HAP-1 (cell line): Measurements from ENCODE around the gene ANKRD35.
"Not testable (repeated sequence)": the region's sequence is repeated elsewhere in the genome, so short reads cannot be mapped to it uniquely, and the experiment has no call there.

Experiments used
- DNase-seq, 2 experiments: peaks; one replicate each; pipeline ENCODE4 v3.0.0-alpha.2; 2016 to 2020; ENCODE audit warnings: low spot score in 2 of 2
- H3K27me3 ChIP-seq: fragments of 250-450 bp; sonication (Bioruptor Pico); 2 replicates; pipeline ENCODE4 v1.5.1; 2020; ENCODE audit warnings: low read depth, mild to moderate bottlenecking, moderate library complexity
- H3K36me3 ChIP-seq: fragments of 250-450 bp; sonication (Bioruptor Pico); replicated peaks from 2 replicates; pipeline ENCODE4 v1.5.1; 2020; ENCODE audit warnings: mild to moderate bottlenecking
- H3K4me1 ChIP-seq: fragments of 250-450 bp; sonication (Bioruptor Pico); 2 replicates; pipeline ENCODE4 v1.5.1; 2020; ENCODE audit warnings: mild to moderate bottlenecking
- H3K4me3 ChIP-seq: fragments of 250-450 bp; sonication (Bioruptor Pico); 2 replicates; pipeline ENCODE4 v1.5.1; 2020; ENCODE audit warnings: mild to moderate bottlenecking, moderate library complexity
- H3K9me3 ChIP-seq: fragments of 250-450 bp; sonication (Bioruptor Pico); 2 replicates; pipeline ENCODE4 v1.5.1; 2020; ENCODE audit warnings: mild to moderate bottlenecking, moderate library complexity
- in situ Hi-C: fragments of 300-500 bp; cut with MboI; formaldehyde crosslinking; loops from 3 replicates; pipeline ENCODE4 v1.14.3; 2020; ENCODE audit warnings: low sequenced_read_pairs, inconsistent platforms, mixed read lengths

The ANKRD35 gene

GRCh38 chr1:145828367-145829026 lies 57.2 kb downstream of the ANKRD35 start:
- no peak for DNase-seq
- Histone ChIP-seq H3K4me3 (no peak overlapping the region), H3K9me3 (no peaks in the 10 kb centered on the region), H3K4me1 (peaks cover 4% of the 10 kb centered on the region; the same call in 1 of the 2 replicates), H3K27me3 (no peaks in the 10 kb centered on the region), H3K36me3 (peaks cover 71% of the 10 kb centered on the region)
- in situ Hi-C loops, result no loop called here

- Histone ChIP-seq H3K27me3 (no peaks in the 10 kb centered on the region), H3K4me3 (no peak overlapping the region), H3K4me1 (peaks cover 4% of the 10 kb centered on the region; the same call in 1 of the 2 replicates), H3K36me3 (peaks cover 65% of the 10 kb centered on the region), H3K9me3 (no peaks in the 10 kb centered on the region)
- DNase-seq, result no peak
- in situ Hi-C loops, result no loop called here
Measured at GRCh38 chr1:145827966-145828365, 57.7 kb downstream of the ANKRD35 start.

DNA sequence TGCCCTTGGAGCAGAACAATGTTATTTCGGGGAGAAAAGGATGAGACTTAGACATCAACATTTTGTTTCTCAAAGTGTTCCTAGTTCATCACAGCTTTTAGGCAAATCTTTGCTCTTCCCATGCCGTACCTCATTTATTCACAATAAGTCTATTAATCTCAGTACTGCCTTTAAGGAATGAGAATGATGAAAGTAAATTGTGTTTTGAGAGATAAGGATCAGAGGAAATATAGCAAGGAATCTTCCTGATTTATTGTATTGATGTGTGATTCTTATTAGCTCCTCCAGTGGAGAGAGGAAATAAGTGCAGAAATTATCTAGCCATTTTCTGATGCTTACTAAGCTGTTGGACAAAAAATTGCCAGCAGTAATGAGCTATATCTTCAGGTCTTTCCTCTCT lies 59.6 kb downstream of the ANKRD35 start:
- Histone ChIP-seq H3K36me3 (peaks cover 50% of the 10 kb centered on the region), H3K27me3 (no peaks in the 10 kb centered on the region), H3K9me3 (no peaks in the 10 kb centered on the region), H3K4me3 (no peak overlapping the region), H3K4me1 (peaks cover 4% of the 10 kb centered on the region; the same call in 1 of the 2 replicates)
- in situ Hi-C loops, result no loop called here
- no peak for DNase-seq

GRCh38 chr1:145824499-145824842 lies 61.2 kb downstream of the ANKRD35 start:
- Histone ChIP-seq H3K36me3 (peaks cover 35% of the 10 kb centered on the region), H3K4me3 (peak overlapping the region; percentile 78), H3K9me3 (no peaks in the 10 kb centered on the region), H3K27me3 (no peaks in the 10 kb centered on the region), H3K4me1 (peaks cover 4% of the 10 kb centered on the region; the same call in 1 of the 2 replicates)
- no peak for DNase-seq
- in situ Hi-C loops, result no loop called here

DNA sequence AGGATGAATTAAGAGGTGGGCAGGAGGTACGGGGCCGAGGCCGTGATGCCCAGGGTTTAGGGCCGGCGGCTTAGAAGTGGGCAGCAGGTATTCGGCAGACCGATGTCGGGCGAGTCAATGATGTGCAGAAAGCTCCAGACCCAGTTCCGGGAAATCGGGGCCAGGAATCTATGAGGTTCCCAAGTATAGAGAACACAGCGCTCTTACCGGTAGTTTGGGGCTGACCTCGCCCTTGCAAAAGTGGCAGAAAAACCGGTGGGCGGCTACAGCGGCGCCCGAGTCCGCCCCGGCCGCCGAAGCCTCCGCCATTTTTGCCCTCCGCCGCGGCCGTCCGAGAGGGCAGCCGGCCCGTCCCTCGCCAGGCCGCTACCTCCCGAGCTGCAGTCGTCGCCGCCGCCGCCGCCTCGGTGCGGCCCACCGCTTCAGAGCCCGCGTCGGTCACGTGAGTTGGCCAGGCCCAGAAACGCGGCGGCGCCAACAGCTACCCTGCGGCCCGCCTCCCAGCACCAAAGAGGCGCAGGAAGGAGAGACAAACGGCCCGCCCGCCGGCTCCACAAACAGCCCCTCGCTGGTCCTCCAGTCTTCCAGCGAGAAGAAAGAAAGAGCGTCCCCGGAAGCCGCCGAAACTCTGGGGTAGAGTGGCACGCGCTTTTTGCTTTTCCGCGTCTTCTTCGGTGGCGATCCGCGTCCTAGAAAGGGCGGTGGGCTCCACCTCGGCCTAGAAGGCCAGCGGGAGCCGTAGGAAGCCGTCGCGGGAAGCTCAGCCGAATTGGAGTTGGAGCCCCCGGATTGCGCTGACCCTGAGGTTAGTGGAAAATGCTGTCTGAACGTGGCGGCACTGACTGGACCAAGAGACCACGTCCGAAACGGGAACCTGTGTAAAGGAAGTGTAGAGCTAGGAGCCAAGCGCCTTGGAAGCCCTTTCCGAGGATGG lies 61.8 kb downstream of the ANKRD35 start, which contains the start of the genes POLR3C and RNF115:
Gene POLR3C (plus strand): TSS at position 636 of the 934 bp plus-strand sequence. CDS start 1,577 bp downstream, outside the sequence.
Gene RNF115 (minus strand): TSS at position 531 of the 934 bp plus-strand sequence. CDS start 222 bp downstream, at position 309.
- Histone ChIP-seq H3K9me3 (no peaks in the 10 kb centered on the region), H3K4me3 (peak within 1 kb of the TSS; percentile 78), H3K27me3 (no peaks in the 10 kb centered on the region), H3K4me1 (peaks cover 4% of the 10 kb centered on the region; the same call in 1 of the 2 replicates), H3K36me3 (peaks cover 28% of the 10 kb centered on the region)
- in situ Hi-C loops, result no loop called here
- DNase-seq, result peak; percentile 90 to 95

DNA sequence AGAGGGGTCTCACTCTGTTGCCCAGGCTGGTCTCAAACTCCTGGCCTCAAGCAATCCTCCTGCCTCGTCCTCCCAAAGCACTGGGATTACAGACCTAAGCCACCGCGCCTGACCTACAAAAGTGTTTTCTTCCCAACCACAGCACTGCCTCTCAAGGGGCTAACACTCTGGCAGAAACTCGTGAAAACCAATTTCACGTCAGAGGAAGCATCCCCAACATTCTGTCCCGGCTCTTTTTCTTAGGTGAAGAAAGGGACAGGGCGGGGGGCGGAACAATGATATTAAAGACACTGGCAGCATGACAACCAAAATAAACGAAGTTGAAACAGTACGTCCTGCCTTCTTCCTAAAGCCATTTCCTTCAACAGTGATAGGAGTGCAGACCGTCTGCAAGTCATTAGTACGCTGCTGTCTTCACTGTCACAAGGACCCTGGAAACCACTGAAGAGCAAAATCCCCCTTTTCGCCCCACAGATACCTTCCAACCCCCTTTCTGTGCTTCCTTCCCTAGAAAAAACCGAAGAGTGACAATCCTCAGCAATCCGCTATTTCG lies 62.8 kb downstream of the ANKRD35 start:
- H3K4me3 ChIP-seq, DNase-seq, H3K4me1 ChIP-seq, H3K9me3 ChIP-seq, in situ Hi-C loops, H3K27me3 ChIP-seq: not testable (repeated sequence)
- peaks cover 19% of the 10 kb centered on the region for H3K36me3 ChIP-seq

GRCh38 chr1:145818095-145818494 lies 67.6 kb downstream of the ANKRD35 start:
- H3K36me3 ChIP-seq, H3K9me3 ChIP-seq, H3K4me3 ChIP-seq, in situ Hi-C loops, H3K4me1 ChIP-seq, H3K27me3 ChIP-seq: not testable (repeated sequence)
- peak in 1 of 2 experiments; percentile 55 for DNase-seq
